ENCODE measurements around the gene MX1.

Gene MX1

GRCh38 chr21:41439248-41439647 is 13.2 kb downstream of the MX1 start:
- peak; percentile 41; the same call in 1 of the 2 replicates for TF ChIP-seq ISL1 (CRISPR knock-in tag; IDR thresholded peaks at IDR 0.05)
- TF ChIP-seq SNAI2 (CRISPR knock-in tag; IDR thresholded peaks at IDR 0.05) = no peak
- peak; percentile 40; the same call in 2 of the 3 replicates for ATAC-seq

- TF ChIP-seq RARB (CRISPR knock-in tag; IDR thresholded peaks at IDR 0.05) (no peak), CSRNP3 (CRISPR knock-in tag; IDR thresholded peaks at IDR 0.05) (no peak), BACH2 (CRISPR knock-in tag; IDR thresholded peaks at IDR 0.05; ENCODE audit: borderline replicate concordance) (no peak), ZFP30 (CRISPR knock-in tag; IDR thresholded peaks at IDR 0.05) (no peak), ZNF70 (CRISPR knock-in tag; IDR thresholded peaks at IDR 0.05) (no peak)
- no peak for ATAC-seq
Observed at GRCh38 chr21:41441546-41441945, 15.5 kb downstream of the MX1 start.

- ATAC-seq = no peak
- no peak for TF ChIP-seq TSHZ2 (CRISPR knock-in tag; IDR thresholded peaks at IDR 0.05)
- TF ChIP-seq GLIS3 (CRISPR knock-in tag; IDR thresholded peaks at IDR 0.05) = no peak
- no peak for TF ChIP-seq BACH2 (CRISPR knock-in tag; IDR thresholded peaks at IDR 0.05; ENCODE audit: borderline replicate concordance)
- no peak for TF ChIP-seq OSR1 (CRISPR knock-in tag; IDR thresholded peaks at IDR 0.05)
- no peak for TF ChIP-seq ZNF70 (CRISPR knock-in tag; IDR thresholded peaks at IDR 0.05)
- no peak for TF ChIP-seq ZFP30 (CRISPR knock-in tag; IDR thresholded peaks at IDR 0.05)
- TF ChIP-seq TOX (CRISPR knock-in tag; IDR thresholded peaks at IDR 0.05; ENCODE audit: borderline replicate concordance) = no peak
- no peak for TF ChIP-seq CREB5 (CRISPR knock-in tag; IDR thresholded peaks at IDR 0.05; ENCODE audit: low read depth)
- TF ChIP-seq PATZ1 (CRISPR knock-in tag; IDR thresholded peaks at IDR 0.05; ENCODE audit: borderline replicate concordance) = no peak
Observed at GRCh38 chr21:41442481-41443186, 16.6 kb downstream of the MX1 start.

GRCh38 chr21:41443562-41443961 is 17.5 kb downstream of the MX1 start:
- no peak for ATAC-seq
- TF ChIP-seq TOX (CRISPR knock-in tag; IDR thresholded peaks at IDR 0.05; ENCODE audit: borderline replicate concordance) (no peak), BACH2 (CRISPR knock-in tag; IDR thresholded peaks at IDR 0.05; ENCODE audit: borderline replicate concordance) (no peak), TSHZ2 (CRISPR knock-in tag; IDR thresholded peaks at IDR 0.05) (no peak), OSR1 (CRISPR knock-in tag; IDR thresholded peaks at IDR 0.05) (no peak), RARB (CRISPR knock-in tag; IDR thresholded peaks at IDR 0.05) (no peak), GLIS3 (CRISPR knock-in tag; IDR thresholded peaks at IDR 0.05) (no peak)

All from SK-N-SH treated with all-trans-retinoic acid at 6 μM for 48 hours (cell line).